Mammary epithelial cell (primary cell): ENCODE measurements around the gene RAPGEF2.

Experiments used
- CTCF ChIP-seq, 2 donors: IDR thresholded peaks in 1 of 2; conservative IDR thresholded peaks in 1 of 2; 2 replicates each; pipeline ENCODE4 v1.5.1; 2011 to 2012; ENCODE audit warnings: inconsistent platforms in 2 of 2, low read length in 2 of 2, mild to moderate bottlenecking in 2 of 2, control low read depth in 1 of 2, low read depth in 1 of 2; ENCODE audit not compliant: insufficient read depth in 1 of 2; ENCODE audit errors: extremely low read depth in 1 of 2
- EZH2 ChIP-seq: IDR thresholded peaks from 2 replicates; pipeline ENCODE4 v1.6.1; 2012; ENCODE audit warnings: low read length, inconsistent platforms, borderline replicate concordance

GRCh38 chr4:159129814-159130550, 27.1 kb downstream of the RAPGEF2 start:
- TF ChIP-seq CTCF (conservative IDR thresholded peaks at IDR 0.05 in 1 of 2, IDR thresholded peaks at IDR 0.05 in 1 of 2; ENCODE audit: extremely low read depth in 1 of 2, insufficient read depth in 1 of 2, low read depth in 1 of 2, low read length in 2 of 2) (no peak), EZH2 (no peak)
